Transverse colon (tissue), 4 donors: Measurements from ENCODE around the gene GGT1. TPM values are rescaled to one million over a fixed set of nuclear protein-coding genes. Genes with fewer than 3 reads are reported as not detected.

Experiments
- DNase-seq: peaks from one replicate; pipeline ENCODE4 v3.0.0-alpha.2; 2019
- H3K27ac ChIP-seq, 4 donors: fragments of 200-600 bp; sonication (generic); 2 replicates each; pipeline ENCODE4 v1.5.1; 2016 to 2018; ENCODE audit warnings: inconsistent platforms in 4 of 4
- H3K27me3 ChIP-seq: fragments of 200-600 bp; sonication (generic); 2 replicates; pipeline ENCODE4 v1.5.1; 2017; ENCODE audit warnings: inconsistent platforms
- H3K36me3 ChIP-seq, 4 donors: fragments of 200-600 bp; sonication (generic); 2 replicates each; pipeline ENCODE4 v1.5.1; 2017 to 2019; ENCODE audit warnings: inconsistent platforms in 4 of 4
- H3K4me1 ChIP-seq, 4 donors: fragments of 200-600 bp; sonication (generic); 2 replicates each; pipeline ENCODE4 v1.5.1; 2017 to 2020; ENCODE audit warnings: inconsistent platforms in 4 of 4
- H3K4me3 ChIP-seq, 4 donors: fragments of 200-600 bp; sonication (generic); 1 replicate in 1 of 4; 2 replicates in 3 of 4; pipeline versions ENCODE4 v1.5.1 to v1.6.1; 2017 to 2019; ENCODE audit warnings: inconsistent platforms in 4 of 4
- H3K9me3 ChIP-seq, 2 donors: fragments of 200-600 bp; sonication (generic); 2 replicates each; pipeline ENCODE4 v1.5.1; 2017 to 2019; ENCODE audit warnings: inconsistent platforms in 2 of 2
- EP300 ChIP-seq: sonication (generic); formaldehyde crosslinking; IDR thresholded peaks from one replicate; pipeline ENCODE4 v1.6.1; 2017; ENCODE audit warnings: antibody characterized with exemption, low read depth
- POLR2A ChIP-seq: fragments of 450-650 bp; IDR thresholded peaks from one replicate; pipeline ENCODE4 v1.6.1; 2016; ENCODE audit warnings: antibody characterized with exemption, mild to moderate bottlenecking, moderate library complexity
- POLR2AphosphoS5 ChIP-seq, 3 donors: sonication (generic); formaldehyde crosslinking; IDR thresholded peaks; one replicate each; pipeline ENCODE4 v1.6.1; 2016; ENCODE audit warnings: antibody characterized with exemption in 3 of 3
- WGBS, 2 donors: methylation state at CpG; one replicate each; pipeline ENCODE4 v1.1.5; 2018; ENCODE audit warnings: low coverage in 1 of 2; 5-methylcytosine and 5-hydroxymethylcytosine counted together
- in situ Hi-C, 4 donors: fragments of 200-750 bp; cut with MboI; loops; one replicate each; pipeline versions ENCODE4 v1.15.0 to v1.15.1; 2017; ENCODE audit warnings: low sequenced_read_pairs in 3 of 4, low pct_ligation_motif_present in 1 of 4, low pct_unique_long_range_greater_than_20kb in 1 of 4
- intact Hi-C: fragments of 100-400 bp; cut with DNase I; formaldehyde crosslinking; loops from one replicate; pipeline ENCODE4 v1.15.1; 2023; ENCODE audit warnings: low total_unique reads
- total RNA-seq, 4 donors: library from RNA; depleted of rRNA; stranded (reverse); fragments of >200 nt; gene quantifications; one replicate each; pipeline ENCODE4 v1.1.0, GENCODE V29; 2016
- TF ChIP-seq, protein P1 (sequence below), 5 experiments: fragments of 200-600 bp in 3 of 5; fragments of 450-650 bp in 2 of 5; sonication (generic) in 3 of 5; IDR thresholded peaks; 1 replicate in 2 of 5; 2 replicates in 3 of 5; pipeline ENCODE4 v1.5.1; 2016 to 2017; ENCODE audit warnings: antibody characterized with exemption in 5 of 5, inconsistent platforms in 3 of 5, mild to moderate bottlenecking in 2 of 5, moderate library complexity in 1 of 5

GGT1 gene
- total RNA-seq, 4 donors from 2014 or later, result 52.4 to 167 (median 77.1) TPM

DNA sequence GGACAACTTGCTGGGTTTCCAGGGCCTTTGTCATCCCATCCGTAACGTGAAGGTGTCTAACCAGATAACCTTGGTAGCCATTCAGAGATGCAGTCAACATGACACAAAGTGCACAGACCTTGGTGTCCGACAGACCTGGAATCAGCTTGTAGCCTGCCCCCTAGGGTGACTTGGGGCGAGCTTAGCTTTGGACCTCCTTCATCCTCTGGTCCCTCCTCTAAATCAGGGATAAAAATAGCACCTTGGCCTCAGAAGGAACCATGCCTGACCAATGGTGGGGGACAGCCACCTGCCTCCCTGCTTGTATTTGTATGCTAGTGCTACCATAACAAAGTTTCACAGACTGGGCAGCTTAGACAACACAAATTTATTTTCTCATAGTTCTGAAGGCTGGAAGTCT lies 43.5 kb upstream of the GGT1 start:
- H3K36me3 ChIP-seq, result peaks cover 0 to 16% (median 6%) of the 10 kb centered on the region in 4 donors
- TF ChIP-seq, protein P1, sequence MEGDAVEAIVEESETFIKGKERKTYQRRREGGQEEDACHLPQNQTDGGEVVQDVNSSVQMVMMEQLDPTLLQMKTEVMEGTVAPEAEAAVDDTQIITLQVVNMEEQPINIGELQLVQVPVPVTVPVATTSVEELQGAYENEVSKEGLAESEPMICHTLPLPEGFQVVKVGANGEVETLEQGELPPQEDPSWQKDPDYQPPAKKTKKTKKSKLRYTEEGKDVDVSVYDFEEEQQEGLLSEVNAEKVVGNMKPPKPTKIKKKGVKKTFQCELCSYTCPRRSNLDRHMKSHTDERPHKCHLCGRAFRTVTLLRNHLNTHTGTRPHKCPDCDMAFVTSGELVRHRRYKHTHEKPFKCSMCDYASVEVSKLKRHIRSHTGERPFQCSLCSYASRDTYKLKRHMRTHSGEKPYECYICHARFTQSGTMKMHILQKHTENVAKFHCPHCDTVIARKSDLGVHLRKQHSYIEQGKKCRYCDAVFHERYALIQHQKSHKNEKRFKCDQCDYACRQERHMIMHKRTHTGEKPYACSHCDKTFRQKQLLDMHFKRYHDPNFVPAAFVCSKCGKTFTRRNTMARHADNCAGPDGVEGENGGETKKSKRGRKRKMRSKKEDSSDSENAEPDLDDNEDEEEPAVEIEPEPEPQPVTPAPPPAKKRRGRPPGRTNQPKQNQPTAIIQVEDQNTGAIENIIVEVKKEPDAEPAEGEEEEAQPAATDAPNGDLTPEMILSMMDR (IDR thresholded peaks at IDR 0.05), result no peak
- TF ChIP-seq POLR2A (no peak), POLR2AphosphoS5 (IDR thresholded peaks at IDR 0.05) (no peak), EP300 (no peak)
- 30 to 78% methylated on average over 2 to 4 of the region's 4 CpGs for WGBS, 2 donors
- no peak overlapping the region for H3K4me3 ChIP-seq
- peaks cover 10 to 28% (median 16%) of the 10 kb centered on the region in 4 donors for H3K4me1 ChIP-seq
- intact Hi-C loops, result no loop called here
- no peak overlapping the region for H3K27ac ChIP-seq
- H3K27me3 ChIP-seq, result no peaks in the 10 kb centered on the region
- no peaks in the 10 kb centered on the region for H3K9me3 ChIP-seq
- in situ Hi-C loops, result no loop called here
- no peak for DNase-seq

DNA sequence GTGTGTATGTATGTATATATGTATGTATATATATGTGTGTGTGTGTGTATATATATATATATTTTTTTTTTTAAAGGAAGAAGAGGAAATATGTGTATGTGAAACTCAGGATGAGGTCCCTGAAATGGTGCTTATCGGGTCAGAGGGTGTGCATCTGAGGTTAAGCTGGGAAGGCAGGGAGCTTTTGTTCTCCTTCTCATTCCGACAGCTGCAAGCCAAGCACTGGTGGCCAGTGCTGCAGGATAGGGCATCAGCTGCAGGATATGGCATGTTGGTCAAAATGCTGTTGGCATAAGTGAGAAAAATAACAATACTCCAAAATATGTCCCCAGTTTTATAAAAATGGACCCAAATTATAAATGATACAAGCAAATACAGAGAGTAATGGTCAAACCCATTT lies 39.7 kb upstream of the GGT1 start:
- H3K36me3 ChIP-seq, result peaks cover 0 to 18% (median 5%) of the 10 kb centered on the region in 4 donors
- no peaks in the 10 kb centered on the region for H3K9me3 ChIP-seq
- in situ Hi-C loops (no loop called here), intact Hi-C loops (no loop called here)
- TF ChIP-seq, protein P1 (IDR thresholded peaks at IDR 0.05), result no peak
- no peak for TF ChIP-seq EP300
- no peak for TF ChIP-seq POLR2AphosphoS5 (IDR thresholded peaks at IDR 0.05)
- TF ChIP-seq POLR2A, result no peak
- WGBS, 2 donors, result 88% methylated on average over 2 of the region's 2 CpGs; no CpG with 5 or more reads in 1 of the 2 donors
- no peaks in the 10 kb centered on the region for H3K27me3 ChIP-seq
- no peak overlapping the region for H3K4me3 ChIP-seq
- H3K4me1 ChIP-seq, result peaks cover 0 to 24% (median 0%) of the 10 kb centered on the region in 4 donors
- DNase-seq, result no peak
- no peak overlapping the region for H3K27ac ChIP-seq

DNA sequence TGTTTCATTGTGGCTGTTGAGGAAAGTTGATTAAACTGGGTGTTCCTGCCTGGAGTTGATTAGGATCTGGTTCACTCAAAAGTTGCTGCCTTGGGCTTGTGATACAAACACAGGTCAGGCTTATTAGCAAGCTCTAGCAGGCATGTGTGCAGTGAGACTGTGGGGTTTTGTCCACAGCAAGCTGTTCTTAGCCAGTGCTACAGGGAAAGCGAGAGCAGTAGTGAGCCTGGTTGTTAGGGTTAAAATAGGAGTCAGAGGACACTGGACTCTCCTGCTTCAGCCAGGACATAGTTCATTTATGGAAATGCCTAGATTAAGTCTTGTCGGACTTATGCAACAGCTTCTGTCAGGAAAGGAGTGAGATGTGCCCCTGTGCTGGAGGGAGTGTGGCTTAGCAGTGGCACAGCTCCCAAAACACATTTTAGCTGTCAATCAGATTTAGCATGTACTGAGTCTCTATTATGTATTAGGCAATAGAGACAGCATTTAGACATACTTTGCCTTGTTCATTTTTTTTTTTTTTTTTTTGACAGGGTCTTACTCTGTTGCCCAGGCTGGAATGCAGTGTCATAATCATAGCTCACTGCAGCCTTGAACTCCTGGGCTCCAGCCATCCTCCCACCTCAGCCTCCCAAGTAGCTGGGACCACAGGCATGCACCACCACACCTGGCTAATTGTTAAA lies 38.5 kb upstream of the GGT1 start:
- no peak overlapping the region for H3K27ac ChIP-seq
- no peak for TF ChIP-seq POLR2A
- TF ChIP-seq, protein P1 (IDR thresholded peaks at IDR 0.05), result no peak
- no peak for TF ChIP-seq POLR2AphosphoS5 (IDR thresholded peaks at IDR 0.05)
- no peak for TF ChIP-seq EP300
- in situ Hi-C loops, result no loop called here
- intact Hi-C loops, result no loop called here
- H3K9me3 ChIP-seq, result no peaks in the 10 kb centered on the region
- H3K4me3 ChIP-seq, result no peak overlapping the region
- H3K36me3 ChIP-seq, result peaks cover 0 to 27% (median 11%) of the 10 kb centered on the region in 4 donors
- peaks cover 0 to 24% (median 0%) of the 10 kb centered on the region in 4 donors for H3K4me1 ChIP-seq
- H3K27me3 ChIP-seq, result no peaks in the 10 kb centered on the region
- WGBS, 2 donors, result 54 to 71% methylated on average over 2 of the region's 2 CpGs
- no peak for DNase-seq

DNA sequence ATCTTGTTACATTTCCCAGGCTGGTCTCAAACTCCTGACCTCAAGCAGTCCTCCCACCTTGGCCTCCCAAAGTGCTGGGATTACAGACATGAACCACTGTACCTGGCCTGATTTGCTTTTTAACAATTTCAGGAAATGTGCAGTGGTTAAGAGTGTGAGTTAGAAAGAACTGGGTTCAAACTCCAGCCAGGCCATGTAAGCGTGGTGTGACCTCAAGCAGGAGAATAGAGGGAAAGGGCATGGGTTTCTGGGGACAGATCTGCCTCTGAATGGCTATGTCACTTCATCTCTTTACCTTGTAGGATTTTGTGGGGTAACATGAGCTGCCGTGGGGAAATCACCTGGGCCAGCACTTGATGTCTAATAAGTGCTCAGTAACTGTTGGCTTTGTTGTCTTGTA lies 37.9 kb upstream of the GGT1 start:
- H3K4me1 ChIP-seq, result peaks cover 0 to 24% (median 0%) of the 10 kb centered on the region in 4 donors
- intact Hi-C loops (no loop called here), in situ Hi-C loops (no loop called here)
- no peaks in the 10 kb centered on the region for H3K9me3 ChIP-seq
- peaks cover 0 to 27% (median 13%) of the 10 kb centered on the region in 4 donors for H3K36me3 ChIP-seq
- TF ChIP-seq, protein P1 (IDR thresholded peaks at IDR 0.05), result no peak
- no peak for TF ChIP-seq POLR2A
- TF ChIP-seq EP300, result no peak
- no peak for TF ChIP-seq POLR2AphosphoS5 (IDR thresholded peaks at IDR 0.05)
- H3K4me3 ChIP-seq, result no peak overlapping the region
- DNase-seq, result no peak
- 90 to 100% methylated on average over 1 to 2 of the region's 2 CpGs for WGBS, 2 donors
- no peaks in the 10 kb centered on the region for H3K27me3 ChIP-seq
- no peak overlapping the region for H3K27ac ChIP-seq
